CD8-positive, alpha-beta memory T cell (primary cell): ENCODE results near the gene NMNAT3. TPM values are rescaled to one million over a fixed set of nuclear protein-coding genes. Genes with fewer than 3 reads are reported as not detected.

Experiments used
- CTCF ChIA-PET: fragments of 350-600 bp; sonication (Branson Sonifier 250); formaldehyde crosslinking; loops from one replicate; lab custom pipeline; 2021; ENCODE audit warnings: antibody characterized with exemption; lab: Charles Lee
- POLR2A ChIA-PET: fragments of 350-600 bp; sonication (Branson Sonifier 250); formaldehyde crosslinking; loops from one replicate; lab custom pipeline; 2021; ENCODE audit warnings: antibody characterized with exemption; lab: Charles Lee
- DNase-seq, 5 donors: peaks; one replicate each; pipeline versions ENCODE4 v3.0.0 to v3.0.0-alpha.2; 2020 to 2022; ENCODE audit warnings: mixed read lengths in 1 of 5
- H3K27ac ChIP-seq: one replicate; pipeline ENCODE4 v1.7.0; 2013; ENCODE audit warnings: low read depth, mild to moderate bottlenecking, low read length, moderate library complexity
- H3K27me3 ChIP-seq: 2 replicates; pipeline ENCODE4 v1.7.0; 2013; ENCODE audit warnings: low read length, mild to moderate bottlenecking; ENCODE audit not compliant: insufficient read depth, poor library complexity, severe bottlenecking
- H3K36me3 ChIP-seq: 2 replicates; pipeline ENCODE4 v1.7.0; 2013; ENCODE audit warnings: mild to moderate bottlenecking, low read length, moderate library complexity; ENCODE audit not compliant: insufficient read depth
- H3K4me1 ChIP-seq: 2 replicates; pipeline ENCODE4 v1.7.0; 2013; ENCODE audit warnings: mild to moderate bottlenecking, low read length, moderate library complexity; ENCODE audit not compliant: insufficient read depth
- H3K4me3 ChIP-seq: 2 replicates; pipeline ENCODE4 v1.7.0; 2013; ENCODE audit warnings: mild to moderate bottlenecking, low read length
- H3K9me3 ChIP-seq: 2 replicates; pipeline ENCODE4 v1.7.0; 2013; ENCODE audit warnings: mild to moderate bottlenecking, low read length
- H3K27ac Mint-ChIP-seq, 8 donors: one replicate each; pipeline ENCODE4 v1.8.0; 2020 to 2021; ENCODE audit warnings: mixed read lengths in 8 of 8, mild to moderate bottlenecking in 6 of 8, inconsistent platforms in 3 of 8, moderate library complexity in 3 of 8
- H3K27me3 Mint-ChIP-seq, 2 donors: one replicate each; pipeline ENCODE4 v1.8.0; 2020 to 2021; ENCODE audit warnings: mixed read lengths in 2 of 2, mild to moderate bottlenecking in 1 of 2, moderate library complexity in 1 of 2
- H3K36me3 Mint-ChIP-seq, 3 donors: one replicate each; pipeline ENCODE4 v1.8.0; 2020 to 2021; ENCODE audit warnings: mixed read lengths in 3 of 3, inconsistent platforms in 1 of 3, mild to moderate bottlenecking in 1 of 3
- H3K4me1 Mint-ChIP-seq, 3 donors: one replicate each; pipeline ENCODE4 v1.8.0; 2020 to 2021; ENCODE audit warnings: mixed read lengths in 3 of 3, inconsistent platforms in 1 of 3, mild to moderate bottlenecking in 1 of 3
- H3K4me3 Mint-ChIP-seq, 7 donors: one replicate each; pipeline ENCODE4 v1.8.0; 2020 to 2021; ENCODE audit warnings: mixed read lengths in 7 of 7, mild to moderate bottlenecking in 6 of 7, moderate library complexity in 4 of 7, inconsistent platforms in 2 of 7
- H3K9me3 Mint-ChIP-seq, 5 donors: one replicate each; pipeline ENCODE4 v1.8.0; 2020 to 2022; ENCODE audit warnings: mixed read lengths in 5 of 5, mild to moderate bottlenecking in 3 of 5, moderate library complexity in 2 of 5, inconsistent platforms in 1 of 5
- polyA plus RNA-seq: library from polyadenylated mRNA; unstranded; fragments of 300-500 nt; fragmentation: Illumina TruSeq; gene quantifications from one replicate; pipeline ENCODE4 v1.2.3, GENCODE V29; 2021
- total RNA-seq, 2 experiments: library from RNA; stranded (reverse); gene quantifications; one replicate each; pipeline ENCODE4 v1.2.3, GENCODE V29; 2021

The NMNAT3 gene
- total and polyA plus RNA-seq, 3 experiments from 2014 or later, result 1.9 to 2.6 (median 2.1) TPM

DNA sequence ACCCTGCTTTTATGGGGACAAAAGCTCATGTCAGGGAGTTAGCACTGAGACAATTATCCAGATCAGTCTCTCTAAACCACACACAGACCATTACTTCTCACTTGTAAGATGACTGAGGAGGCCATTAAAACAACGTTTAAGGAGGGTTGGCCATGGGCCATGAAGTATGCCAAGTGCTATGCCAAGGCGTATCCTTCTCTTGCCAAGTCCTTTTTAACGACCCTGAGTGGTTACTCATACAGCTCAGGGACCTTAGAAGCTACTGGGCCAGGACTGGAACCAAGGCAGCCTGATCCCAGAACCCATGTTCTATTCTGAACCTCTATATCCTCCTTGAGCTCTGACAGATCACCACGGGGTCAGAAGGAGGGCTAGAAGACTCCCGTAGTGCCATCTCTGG lies 50.0 kb downstream of the NMNAT3 start:
- no peak for DNase-seq
- ChIA-PET CTCF (no interaction called here), POLR2A (no interaction called here)
- no peak overlapping the region for H3K27ac Mint-ChIP-seq
- H3K4me1 Mint-ChIP-seq, result no peaks in the 10 kb centered on the region
- H3K36me3 Mint-ChIP-seq, result no peaks in the 10 kb centered on the region
- peaks cover 0 to 2% (median 0%) of the 10 kb centered on the region in 5 donors for H3K9me3 Mint-ChIP-seq
- Histone ChIP-seq H3K4me3 (no peak overlapping the region), H3K4me1 (no peaks in the 10 kb centered on the region), H3K27me3 (no peaks in the 10 kb centered on the region), H3K27ac (no peak overlapping the region), H3K36me3 (no peaks in the 10 kb centered on the region), H3K9me3 (no peaks in the 10 kb centered on the region)
- peaks cover 0 to 2% of the 10 kb centered on the region in 2 donors for H3K27me3 Mint-ChIP-seq
- H3K4me3 Mint-ChIP-seq, result no peak overlapping the region

DNA sequence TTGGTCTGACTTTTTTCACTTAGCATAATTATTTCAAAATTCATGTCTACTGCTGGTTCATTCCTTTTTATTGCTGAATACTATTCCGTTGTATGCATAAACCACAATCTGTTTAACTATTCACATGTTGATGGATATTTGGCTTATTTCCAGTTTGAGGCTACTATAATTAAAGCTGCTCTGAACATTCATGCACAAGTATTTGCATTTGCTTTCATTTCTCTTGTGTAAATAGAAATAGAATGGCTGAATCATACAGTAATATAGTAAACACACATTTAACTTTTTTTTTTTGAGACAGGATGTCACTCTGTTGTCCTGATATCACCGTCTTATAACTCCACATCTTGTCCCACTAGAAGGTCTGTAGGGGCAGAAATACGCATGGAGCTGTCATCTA lies 57.3 kb downstream of the NMNAT3 start:
- no peak overlapping the region for H3K4me3 Mint-ChIP-seq
- CTCF ChIA-PET, result no interaction called here
- H3K4me1 Mint-ChIP-seq, result no peaks in the 10 kb centered on the region
- H3K36me3 ChIP-seq, result no peaks in the 10 kb centered on the region
- no peaks in the 10 kb centered on the region for H3K27me3 ChIP-seq
- no peaks in the 10 kb centered on the region for H3K4me1 ChIP-seq
- H3K9me3 Mint-ChIP-seq, result peaks cover 0 to 3% (median 0%) of the 10 kb centered on the region in 5 donors
- no peak overlapping the region for H3K27ac ChIP-seq
- H3K4me3 ChIP-seq, result no peak overlapping the region
- POLR2A ChIA-PET, result no interaction called here
- H3K9me3 ChIP-seq, result no peaks in the 10 kb centered on the region
- H3K27me3 Mint-ChIP-seq, result no peaks in the 10 kb centered on the region
- DNase-seq, result no peak
- H3K27ac Mint-ChIP-seq, result no peak overlapping the region
- H3K36me3 Mint-ChIP-seq, result no peaks in the 10 kb centered on the region

DNA sequence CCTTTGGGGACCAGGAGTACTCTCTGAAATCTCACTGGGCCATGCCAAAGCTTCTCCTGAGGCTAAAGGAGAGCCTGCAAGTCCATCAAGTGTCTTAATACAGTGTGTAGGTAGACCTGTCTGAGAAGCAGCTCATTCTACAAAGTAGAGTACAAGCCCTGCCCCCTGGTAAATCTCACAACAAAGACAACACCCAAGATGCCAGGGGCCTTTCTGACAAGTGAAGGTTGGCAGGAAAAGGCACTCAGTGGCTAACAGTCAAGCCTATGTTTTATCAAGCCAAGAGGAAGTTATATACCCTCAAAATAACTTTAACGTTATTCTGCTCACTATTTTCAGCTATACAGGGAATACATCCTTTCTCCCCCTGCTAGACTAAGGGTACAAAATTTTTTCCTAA lies 58.3 kb downstream of the NMNAT3 start:
- POLR2A ChIA-PET, result no interaction called here
- H3K4me1 Mint-ChIP-seq, result no peaks in the 10 kb centered on the region
- H3K4me3 ChIP-seq, result no peak overlapping the region
- H3K27me3 ChIP-seq, result no peaks in the 10 kb centered on the region
- peaks cover 0 to 3% (median 0%) of the 10 kb centered on the region in 5 donors for H3K9me3 Mint-ChIP-seq
- CTCF ChIA-PET, result no interaction called here
- no peaks in the 10 kb centered on the region for H3K4me1 ChIP-seq
- no peak for DNase-seq
- H3K27ac Mint-ChIP-seq, result no peak overlapping the region
- no peaks in the 10 kb centered on the region for H3K36me3 Mint-ChIP-seq
- no peaks in the 10 kb centered on the region for H3K9me3 ChIP-seq
- H3K4me3 Mint-ChIP-seq, result no peak overlapping the region
- no peaks in the 10 kb centered on the region for H3K27me3 Mint-ChIP-seq
- no peaks in the 10 kb centered on the region for H3K36me3 ChIP-seq
- no peak overlapping the region for H3K27ac ChIP-seq

- no peaks in the 10 kb centered on the region for H3K36me3 Mint-ChIP-seq
- H3K27ac Mint-ChIP-seq, result no peak overlapping the region
- no peak for DNase-seq
- Histone ChIP-seq H3K4me3 (no peak overlapping the region), H3K27me3 (no peaks in the 10 kb centered on the region), H3K4me1 (no peaks in the 10 kb centered on the region), H3K9me3 (no peaks in the 10 kb centered on the region), H3K27ac (no peak overlapping the region), H3K36me3 (no peaks in the 10 kb centered on the region)
- H3K9me3 Mint-ChIP-seq, result peaks cover 0 to 5% (median 0%) of the 10 kb centered on the region in 5 donors
- H3K4me1 Mint-ChIP-seq, result no peaks in the 10 kb centered on the region
- H3K4me3 Mint-ChIP-seq, result no peak overlapping the region
- H3K27me3 Mint-ChIP-seq, result no peaks in the 10 kb centered on the region
- CTCF ChIA-PET, result no interaction called here
- POLR2A ChIA-PET, result no interaction called here
These were observed 60.0 kb downstream of the NMNAT3 start for GRCh38 chr3:139617672-139618268.

GRCh38 chr3:139611528-139611927 lies 66.2 kb downstream of the NMNAT3 start:
- Histone ChIP-seq H3K4me1 (no peaks in the 10 kb centered on the region), H3K4me3 (no peak overlapping the region), H3K27me3 (no peaks in the 10 kb centered on the region), H3K36me3 (no peaks in the 10 kb centered on the region), H3K27ac (no peak overlapping the region), H3K9me3 (no peaks in the 10 kb centered on the region)
- DNase-seq, result no peak
- no peaks in the 10 kb centered on the region for H3K36me3 Mint-ChIP-seq
- CTCF ChIA-PET, result no interaction called here
- no peak overlapping the region for H3K4me3 Mint-ChIP-seq
- POLR2A ChIA-PET, result no interaction called here
- no peak overlapping the region for H3K27ac Mint-ChIP-seq
- no peaks in the 10 kb centered on the region for H3K27me3 Mint-ChIP-seq
- H3K9me3 Mint-ChIP-seq, result peaks cover 0 to 6% (median 0%) of the 10 kb centered on the region in 5 donors
- H3K4me1 Mint-ChIP-seq, result no peaks in the 10 kb centered on the region

DNA sequence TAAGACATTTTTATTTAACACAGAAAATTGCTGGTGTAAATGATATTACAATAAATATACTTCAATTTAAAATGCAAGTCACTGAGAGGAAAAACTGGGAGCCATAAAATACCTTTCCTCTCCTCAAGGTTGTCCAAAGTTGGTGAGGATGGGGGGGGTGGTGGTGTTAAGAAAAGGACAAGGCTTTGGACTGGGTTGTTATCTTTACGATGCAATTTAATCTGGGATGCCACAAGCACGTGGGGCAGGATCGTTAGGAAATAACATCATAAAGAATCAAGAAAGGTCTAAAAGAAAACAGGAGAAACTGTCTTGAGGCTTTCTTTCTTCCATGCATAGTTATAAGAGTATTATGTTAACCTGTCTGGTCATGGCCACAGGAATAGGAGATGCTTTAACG lies 66.9 kb downstream of the NMNAT3 start:
- CTCF ChIA-PET, result no interaction called here
- Histone ChIP-seq H3K4me1 (no peaks in the 10 kb centered on the region), H3K9me3 (no peaks in the 10 kb centered on the region), H3K4me3 (no peak overlapping the region), H3K36me3 (no peaks in the 10 kb centered on the region), H3K27ac (no peak overlapping the region), H3K27me3 (no peaks in the 10 kb centered on the region)
- H3K4me3 Mint-ChIP-seq, result no peak overlapping the region
- POLR2A ChIA-PET, result no interaction called here
- H3K27me3 Mint-ChIP-seq, result no peaks in the 10 kb centered on the region
- peaks cover 0 to 6% (median 0%) of the 10 kb centered on the region in 5 donors for H3K9me3 Mint-ChIP-seq
- H3K27ac Mint-ChIP-seq, result no peak overlapping the region
- no peaks in the 10 kb centered on the region for H3K4me1 Mint-ChIP-seq
- DNase-seq, result no peak
- H3K36me3 Mint-ChIP-seq, result no peaks in the 10 kb centered on the region

DNA sequence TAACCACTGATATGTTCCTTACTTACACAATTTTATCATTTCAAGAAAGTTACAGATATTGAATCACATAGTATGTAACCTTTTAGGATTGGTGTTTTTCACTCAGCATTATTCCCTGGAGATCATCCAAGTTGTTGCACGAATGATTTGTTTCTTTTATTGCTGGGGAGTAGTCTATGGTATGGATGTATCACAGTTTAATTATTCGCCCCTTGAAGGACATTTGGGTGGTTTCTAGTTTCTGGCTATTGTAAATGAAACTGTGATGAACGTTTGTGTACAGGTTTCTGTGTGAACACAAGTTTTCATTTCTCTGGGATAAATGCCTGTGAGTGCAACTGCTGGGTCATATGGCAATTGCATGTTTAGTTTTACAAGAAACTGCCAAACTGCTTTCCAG lies 68.8 kb downstream of the NMNAT3 start:
- H3K9me3 Mint-ChIP-seq, result peaks cover 0 to 6% (median 0%) of the 10 kb centered on the region in 5 donors
- Histone ChIP-seq H3K4me3 (no peak overlapping the region), H3K27me3 (no peaks in the 10 kb centered on the region), H3K4me1 (no peaks in the 10 kb centered on the region), H3K36me3 (no peaks in the 10 kb centered on the region), H3K27ac (no peak overlapping the region), H3K9me3 (no peaks in the 10 kb centered on the region)
- no peak overlapping the region for H3K4me3 Mint-ChIP-seq
- H3K27me3 Mint-ChIP-seq, result no peaks in the 10 kb centered on the region
- ChIA-PET POLR2A (no interaction called here), CTCF (no interaction called here)
- no peak for DNase-seq
- H3K27ac Mint-ChIP-seq, result no peak overlapping the region
- no peaks in the 10 kb centered on the region for H3K36me3 Mint-ChIP-seq
- H3K4me1 Mint-ChIP-seq, result no peaks in the 10 kb centered on the region

DNA sequence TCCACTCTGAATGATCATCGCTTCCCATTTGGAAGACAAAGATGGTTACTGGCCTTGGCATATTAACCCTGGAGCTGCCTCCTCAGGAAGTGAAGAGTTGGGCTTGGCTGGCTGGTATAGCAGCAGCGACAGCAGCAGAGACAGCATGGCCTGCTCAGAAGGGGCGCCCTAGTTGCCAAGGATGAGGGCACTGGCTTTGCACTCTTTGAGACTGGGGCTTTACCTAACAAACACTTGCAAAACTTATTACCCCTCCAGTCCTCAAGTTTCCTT lies 69.7 kb downstream of the NMNAT3 start:
- no peak for DNase-seq
- no peaks in the 10 kb centered on the region for H3K36me3 ChIP-seq
- Mint-ChIP-seq H3K27ac (no peak overlapping the region), H3K4me3 (no peak overlapping the region), H3K9me3 (peaks cover 0 to 4% (median 0%) of the 10 kb centered on the region in 5 donors), H3K36me3 (no peaks in the 10 kb centered on the region), H3K27me3 (no peaks in the 10 kb centered on the region), H3K4me1 (no peaks in the 10 kb centered on the region)
- no peaks in the 10 kb centered on the region for H3K27me3 ChIP-seq
- ChIA-PET POLR2A (no interaction called here), CTCF (no interaction called here)
- no peak overlapping the region for H3K4me3 ChIP-seq
- no peaks in the 10 kb centered on the region for H3K9me3 ChIP-seq
- H3K27ac ChIP-seq, result no peak overlapping the region
- H3K4me1 ChIP-seq, result no peaks in the 10 kb centered on the region
